Caki2 (cell line): Measurements from ENCODE around the gene LIX1L. TPM values are rescaled to one million over a fixed set of nuclear protein-coding genes. Genes with fewer than 3 reads are reported as not detected.
A peak's percentile ranks its signal among the peaks of the same experiment; 100 is the strongest.

Source experiments
- DNase-seq: peaks from one replicate; pipeline ENCODE4 v3.0.0-alpha.2; 2015; ENCODE audit warnings: low read depth
- in situ Hi-C: cut with HindIII; loops from 2 replicates; pipeline ENCODE4 v1.10.0; 2016; ENCODE audit warnings: low sequenced_read_pairs, low pct_unique_long_range_greater_than_20kb, mixed read lengths
- total RNA-seq: library from RNA; depleted of rRNA; stranded (reverse); fragments of >200 nt; shearing (Covaris generic); gene quantifications from 2 replicates; pipeline ENCODE4 v1.2.3, GENCODE V29; 2014; ENCODE audit warnings: low replicate concordance

The LIX1L gene
- total RNA-seq, 1 experiment from 2014 or later = 26.9 TPM

DNA sequence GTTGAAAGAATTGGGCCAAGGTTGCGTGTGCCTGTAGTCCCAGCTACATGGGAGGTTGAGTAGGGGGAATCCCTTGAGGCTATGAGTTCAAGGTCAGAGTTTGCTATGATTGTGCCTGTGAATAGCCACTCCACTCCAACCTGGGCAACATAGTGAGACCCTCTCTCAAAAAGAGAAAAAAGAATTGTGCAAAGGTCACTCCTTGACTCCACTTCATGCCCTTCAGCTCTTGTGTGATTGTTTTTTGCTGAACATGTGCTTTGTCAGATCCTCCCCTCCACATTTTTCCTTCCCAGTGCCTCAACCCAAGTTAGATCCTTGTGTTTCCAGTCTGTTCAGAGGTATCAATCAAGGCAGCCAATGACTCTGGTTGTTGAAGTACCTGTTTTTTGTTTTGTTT is 30.1 kb upstream of the LIX1L start:
- DNase-seq = no peak
- in situ Hi-C loops = no loop called here

GRCh38 chr1:145986551-145986950 is 28.7 kb upstream of the LIX1L start:
- in situ Hi-C loops = no loop called here
- DNase-seq = no peak

DNA sequence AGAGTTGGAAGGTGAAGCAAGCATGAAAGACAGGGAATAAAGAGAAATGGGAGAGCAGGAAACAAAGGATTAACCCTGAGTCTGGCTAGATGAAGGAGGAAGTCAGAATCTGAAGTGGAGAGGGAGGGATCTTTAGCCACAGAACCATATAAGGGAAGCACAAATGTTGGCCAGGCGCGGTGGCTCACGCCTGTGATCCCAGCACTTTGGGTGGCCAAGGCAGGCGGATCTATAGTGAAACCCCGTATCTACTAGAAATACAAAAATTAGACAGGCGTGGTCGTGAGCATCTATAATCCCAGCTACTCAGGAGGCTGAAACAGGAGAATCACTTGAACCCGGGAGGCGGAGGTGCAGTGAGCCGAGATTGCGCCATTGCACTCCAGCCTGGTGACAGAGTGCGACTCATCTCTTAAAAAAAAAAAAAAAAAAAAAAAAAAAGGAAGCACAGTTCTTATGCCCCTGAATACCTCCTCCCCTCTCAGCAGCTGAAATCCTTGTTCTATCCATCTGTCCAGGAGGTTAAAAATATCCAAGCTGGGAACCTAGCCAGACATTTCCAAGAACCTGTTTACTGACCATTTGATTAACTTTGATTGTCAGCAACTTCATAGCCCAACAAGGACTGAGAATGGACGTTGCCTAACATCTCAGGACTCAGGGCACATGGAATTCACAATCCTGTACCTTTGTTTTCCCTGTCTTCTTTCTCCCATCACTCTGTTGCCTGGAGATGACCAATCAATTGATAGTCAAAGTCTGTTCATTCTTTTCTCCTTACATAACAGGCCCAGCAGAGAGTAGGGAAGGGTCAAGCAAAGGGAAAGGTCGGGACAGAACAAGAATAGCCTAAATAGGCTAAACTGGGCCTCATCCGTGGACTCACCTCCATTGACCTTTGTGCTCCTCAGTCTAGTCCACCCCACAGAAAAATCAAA is 28.0 kb upstream of the LIX1L start:
- peak; percentile 65 for DNase-seq
- in situ Hi-C loops = no loop called here

GRCh38 chr1:145985129-145985501 is 27.3 kb upstream of the LIX1L start:
- no peak for DNase-seq
- in situ Hi-C loops = no loop called here

DNA sequence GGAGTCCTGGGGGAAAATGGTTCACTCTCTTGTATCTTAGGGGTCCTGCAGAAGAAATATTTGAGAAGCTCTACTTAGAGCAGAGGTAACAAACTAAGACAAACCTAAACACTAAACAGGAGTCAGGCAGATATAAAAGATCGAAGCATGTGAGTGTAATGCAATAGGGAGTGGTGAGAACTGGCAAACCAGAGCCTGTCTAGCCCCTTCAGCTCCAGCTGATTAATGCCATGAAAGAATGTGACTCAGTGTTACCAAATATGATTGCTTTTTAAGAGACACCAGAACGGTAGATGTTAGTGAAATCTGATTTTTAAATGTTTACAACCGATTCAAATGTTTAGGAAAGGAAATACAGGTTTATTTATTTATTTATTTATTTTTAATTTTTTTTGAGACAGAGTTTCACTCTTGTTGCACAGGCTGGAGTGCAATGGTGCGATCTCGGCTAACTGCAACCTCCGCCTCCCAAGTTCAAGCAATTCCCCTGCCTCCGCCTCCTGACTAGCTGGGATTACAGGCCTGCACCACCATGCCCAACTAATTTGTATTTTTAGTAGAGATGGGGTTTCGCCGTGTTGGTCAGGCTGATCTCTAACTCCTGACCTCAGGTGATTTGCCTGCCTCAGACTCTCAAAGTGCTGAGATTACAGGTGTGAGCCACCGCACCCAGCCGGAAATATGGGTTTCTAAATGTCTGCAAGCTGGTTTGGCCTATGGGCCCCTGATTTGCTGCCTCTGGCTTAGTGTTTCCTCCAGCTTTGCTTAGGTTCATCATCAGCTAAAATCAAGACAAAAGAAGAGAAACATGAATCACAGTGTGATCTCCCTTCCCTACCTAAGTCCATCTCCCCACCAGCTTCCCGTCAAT is 26.4 kb upstream of the LIX1L start:
- no peak for DNase-seq
- in situ Hi-C loops = no loop called here

DNA sequence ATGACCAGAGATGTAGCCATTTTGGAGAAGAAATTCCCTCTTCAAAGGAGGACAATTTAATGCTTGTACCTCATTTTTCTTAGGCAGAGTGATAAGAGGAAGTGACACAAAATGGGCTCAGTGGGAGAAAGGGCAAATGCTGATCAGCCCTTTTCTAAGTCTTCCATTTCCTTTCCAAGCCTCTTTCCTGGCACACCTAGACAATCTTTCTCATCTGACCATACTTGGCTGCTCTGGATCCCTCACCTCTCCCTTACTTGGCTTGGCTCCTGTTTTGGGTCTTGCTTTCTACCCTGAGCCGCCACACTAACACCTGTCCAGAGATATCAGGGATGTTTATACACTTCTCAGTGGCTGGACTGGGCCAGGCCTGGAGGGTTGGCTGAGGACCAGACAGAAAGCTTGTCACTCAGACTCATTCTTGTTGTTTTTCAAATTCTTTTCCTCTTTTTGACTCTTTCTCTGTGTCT is 25.4 kb upstream of the LIX1L start:
- in situ Hi-C loops = no loop called here
- no peak for DNase-seq

- in situ Hi-C loops = no loop called here
- DNase-seq = no peak
These were observed 24.4 kb upstream of the LIX1L start for GRCh38 chr1:145982010-145982723.

- in situ Hi-C loops = no loop called here
These were observed 22.7 kb upstream of the LIX1L start for GRCh38 chr1:145980457-145980994.

GRCh38 chr1:145979746-145980456 is 22.1 kb upstream of the LIX1L start:
- in situ Hi-C loops = no loop called here
- no peak for DNase-seq

More at GRCh38 chr1:145980457-145980994, 22.7 kb upstream of the LIX1L start:
- DNase-seq = no peak

DNA sequence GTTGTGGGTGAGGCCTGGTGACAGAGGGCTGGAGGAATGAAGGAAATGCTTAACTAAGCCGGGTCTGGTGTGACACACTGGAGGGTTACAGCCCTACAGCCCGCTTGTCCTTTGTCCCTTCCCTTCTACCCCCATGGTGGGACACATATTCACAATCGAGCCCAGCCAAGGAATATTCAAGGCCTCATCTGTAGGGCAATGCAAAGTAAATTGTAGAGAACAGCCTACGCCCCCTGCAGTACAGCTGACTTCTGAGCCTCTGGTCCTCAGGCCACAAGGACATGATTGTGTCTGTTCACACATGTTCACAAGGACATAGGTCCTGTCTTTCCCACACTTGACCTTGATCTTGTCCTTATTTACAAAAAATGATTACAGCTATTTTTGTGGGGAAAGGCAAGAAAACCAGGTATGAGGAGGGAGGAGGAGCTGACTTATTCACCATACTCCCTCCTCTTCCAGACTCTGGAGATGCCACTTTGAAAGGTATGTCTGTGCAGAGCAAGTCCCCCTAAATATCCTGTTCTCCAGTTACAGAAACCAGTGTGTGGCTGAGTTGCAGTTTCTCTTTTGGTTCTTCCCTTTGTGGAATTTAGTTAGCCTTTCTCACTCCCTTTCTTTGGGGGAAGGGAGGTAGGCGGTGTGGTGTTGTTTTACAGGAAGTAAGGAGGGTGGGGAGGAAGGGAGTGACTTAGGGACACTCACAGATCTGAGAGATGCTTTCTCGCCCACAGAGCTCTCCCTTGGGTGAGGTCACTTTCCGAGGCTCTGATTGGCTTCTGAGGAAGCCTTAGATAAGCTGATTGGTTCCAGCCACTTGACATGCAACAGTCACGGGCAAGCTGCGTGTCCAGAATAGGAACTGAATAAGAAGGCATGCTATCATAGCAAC is 21.3 kb upstream of the LIX1L start:
- peak; percentile 99 for DNase-seq
- in situ Hi-C loops = no loop called here

- no peak for DNase-seq
- in situ Hi-C loops = no loop called here
These were observed 20.6 kb upstream of the LIX1L start for GRCh38 chr1:145978471-145978853.

DNA sequence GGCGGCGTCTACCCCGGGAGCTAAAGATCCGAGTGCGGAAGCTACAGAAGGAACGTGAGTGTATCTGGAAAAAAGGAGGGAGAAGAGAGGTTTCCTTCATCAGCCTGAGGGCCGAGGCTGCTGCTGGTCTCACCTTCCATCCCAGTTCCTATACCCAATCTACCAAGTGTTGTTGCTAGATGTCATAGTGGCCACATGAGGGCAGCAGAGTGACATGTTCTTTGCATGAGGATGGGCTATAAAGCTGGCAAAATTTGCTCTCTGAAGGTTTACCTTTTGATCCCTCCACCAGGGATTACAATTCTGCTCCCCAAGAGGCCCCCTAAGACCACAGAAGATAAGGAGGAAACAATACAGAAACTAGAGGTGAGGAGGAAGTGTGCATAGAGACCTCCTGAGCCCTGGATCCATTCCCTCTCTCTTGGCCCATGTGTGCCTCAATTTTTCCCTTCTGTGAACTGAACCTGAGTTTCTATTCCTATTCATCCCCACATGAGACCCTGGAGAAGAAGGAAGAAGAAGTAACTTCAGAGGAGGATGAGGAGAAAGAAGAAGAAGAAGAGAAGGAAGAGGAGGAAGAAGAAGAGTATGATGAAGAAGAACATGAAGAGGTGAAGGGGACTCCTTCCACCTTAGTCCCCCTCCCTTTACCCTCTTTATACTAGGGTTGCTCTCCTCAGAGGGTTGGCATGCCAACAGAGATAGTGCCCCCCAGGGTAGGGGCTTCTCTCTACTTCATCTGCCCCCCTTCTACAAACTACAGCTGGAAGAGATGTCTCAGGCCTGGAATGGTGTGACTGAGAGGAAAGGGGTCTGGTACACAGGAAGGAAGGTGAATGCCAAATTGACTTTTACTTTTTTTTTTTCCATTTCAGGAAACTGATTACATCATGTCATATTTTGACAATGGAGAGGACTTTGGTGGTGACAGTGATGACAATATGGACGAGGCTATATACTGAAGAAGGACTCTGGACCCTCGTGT is 20.0 kb upstream of the LIX1L start:
- DNase-seq = peak; percentile 70
- in situ Hi-C loops = no loop called here

- no peak for DNase-seq
- in situ Hi-C loops = no loop called here
These were observed 19.2 kb upstream of the LIX1L start for GRCh38 chr1:145977016-145977415.

GRCh38 chr1:145975216-145975615 is 17.4 kb upstream of the LIX1L start:
- in situ Hi-C loops = no loop called here
- no peak for DNase-seq

DNA sequence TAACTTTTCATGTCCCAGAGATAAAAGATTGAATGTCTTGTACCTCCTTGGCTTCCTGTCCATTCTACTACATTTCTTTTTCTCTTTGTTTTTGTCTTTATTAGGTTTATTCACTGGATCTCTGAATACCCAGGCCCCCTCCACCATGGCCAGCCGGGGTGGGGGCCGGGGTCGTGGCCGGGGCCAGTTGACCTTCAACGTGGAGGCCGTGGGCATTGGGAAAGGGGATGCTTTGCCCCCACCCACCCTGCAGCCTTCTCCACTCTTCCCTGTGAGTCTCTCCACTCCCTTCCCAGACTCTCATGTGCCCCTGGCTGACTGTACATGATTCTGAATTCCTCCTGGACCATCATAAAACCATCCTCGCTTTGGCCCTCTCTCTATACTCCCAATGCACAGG is 16.9 kb upstream of the LIX1L start:
- in situ Hi-C loops = no loop called here
- no peak for DNase-seq

GRCh38 chr1:145972580-145972979 is 14.8 kb upstream of the LIX1L start:
- in situ Hi-C loops = no loop called here
- DNase-seq = no peak
